HG03039 (cell line): ENCODE measurements around the gene TLE4.

Experiments
- ATAC-seq: cut with Tn5 transposase; IDR thresholded peaks from one replicate; pipeline ENCODE4 v1.9.1; 2021; ENCODE audit warnings: mild to moderate bottlenecking, moderate library complexity; ENCODE audit not compliant: unreplicated experiment

Gene TLE4

GRCh38 chr9:79765466-79765865 lies 193.7 kb downstream of the TLE4 start:
- no peak for ATAC-seq

GRCh38 chr9:79766091-79766490 lies 194.3 kb downstream of the TLE4 start:
- ATAC-seq, result no peak

GRCh38 chr9:79768194-79768593 lies 196.4 kb downstream of the TLE4 start:
- ATAC-seq, result no peak

GRCh38 chr9:79769476-79770275 lies 197.9 kb downstream of the TLE4 start:
- no peak for ATAC-seq

- ATAC-seq, result no peak
Measured at GRCh38 chr9:79774356-79774755, 202.6 kb downstream of the TLE4 start.
